NB4 (cell line): Measurements from ENCODE around the gene FARP1.

Experiments used
- CTCF ChIP-seq: IDR thresholded peaks from one replicate; pipeline ENCODE4 v1.5.1; 2012; ENCODE audit warnings: low read depth, low read length
- POLR2A ChIP-seq: IDR thresholded peaks from 2 replicates; pipeline ENCODE4 v1.6.1; 2011; ENCODE audit warnings: mild to moderate bottlenecking; ENCODE audit not compliant: insufficient read length; ENCODE audit errors: extremely low read depth

GRCh38 chr13:98432638-98433037 lies 289.7 kb downstream of the FARP1 start:
- no peak for TF ChIP-seq CTCF
- no peak for TF ChIP-seq POLR2A
